Activated CD8-positive, alpha-beta memory T cell treated with anti-CD3 and anti-CD28 coated beads for 48 hours (primary cell): Measurements from ENCODE around the gene FSD1.
"Not testable (repeated sequence)": the region's sequence is repeated elsewhere in the genome, so short reads cannot be mapped to it uniquely, and the experiment has no call there.

Experiments used
- DNase-seq, 3 experiments: peaks; one replicate each; pipeline ENCODE4 v3.0.0-alpha.2; 2020; ENCODE audit warnings: low read depth in 2 of 3, low spot score in 2 of 3

The FSD1 gene

DNA sequence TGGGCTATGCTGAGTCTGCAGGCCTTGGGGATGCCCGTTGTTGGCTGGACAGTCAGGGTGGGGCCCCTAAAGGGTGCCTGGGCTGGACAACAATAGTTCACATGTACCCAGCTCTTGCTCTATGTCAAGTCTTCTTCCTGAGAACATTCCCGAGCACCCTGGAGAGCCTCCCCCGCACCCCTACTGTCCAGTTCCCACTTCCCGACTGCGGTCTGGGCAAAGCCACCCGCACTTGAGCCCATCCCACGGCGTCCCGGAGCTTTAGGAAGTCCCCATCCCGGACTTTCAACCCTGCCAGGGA, 37.9 kb downstream of the FSD1 start:
- DNase-seq, result no peak

DNA sequence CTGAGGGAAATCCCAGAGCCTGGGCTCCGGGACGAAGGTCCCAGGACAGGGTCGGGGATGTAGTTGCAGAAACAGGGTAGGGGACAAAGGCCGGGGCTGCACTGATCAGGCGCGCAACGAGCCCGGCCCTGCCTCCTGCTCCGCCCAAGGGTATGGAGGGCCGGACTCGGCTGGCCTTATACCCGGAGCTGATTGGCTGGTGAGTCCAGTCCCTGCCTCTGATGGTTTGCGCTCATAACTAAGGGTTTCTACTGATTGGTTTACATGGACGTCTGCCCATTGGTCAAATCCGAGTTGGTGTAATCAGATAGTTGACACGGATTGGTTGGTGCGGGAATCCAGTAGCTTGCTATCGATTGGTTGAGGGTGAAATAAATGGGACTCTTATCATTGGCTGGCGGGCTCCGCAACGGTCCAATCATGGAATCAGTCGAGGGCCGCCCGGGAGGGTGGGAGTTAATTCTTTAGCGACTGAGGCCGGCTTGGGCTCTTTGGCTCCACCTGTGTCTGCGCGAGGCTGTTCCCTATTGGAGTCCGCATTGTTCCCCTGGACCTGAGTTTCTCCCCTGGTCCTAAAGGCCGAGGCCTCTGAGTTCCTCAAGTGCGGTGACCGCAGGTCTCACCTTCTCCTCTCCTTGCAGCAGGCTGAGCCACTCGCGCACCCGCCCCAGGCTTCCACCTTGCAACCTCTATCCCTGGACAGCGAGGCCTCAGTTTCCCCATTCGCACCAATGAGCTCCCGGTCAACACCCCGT, 38.4 kb downstream of the FSD1 start:
- DNase-seq, result peak; percentile 63 to 90 (median 79)

DNA sequence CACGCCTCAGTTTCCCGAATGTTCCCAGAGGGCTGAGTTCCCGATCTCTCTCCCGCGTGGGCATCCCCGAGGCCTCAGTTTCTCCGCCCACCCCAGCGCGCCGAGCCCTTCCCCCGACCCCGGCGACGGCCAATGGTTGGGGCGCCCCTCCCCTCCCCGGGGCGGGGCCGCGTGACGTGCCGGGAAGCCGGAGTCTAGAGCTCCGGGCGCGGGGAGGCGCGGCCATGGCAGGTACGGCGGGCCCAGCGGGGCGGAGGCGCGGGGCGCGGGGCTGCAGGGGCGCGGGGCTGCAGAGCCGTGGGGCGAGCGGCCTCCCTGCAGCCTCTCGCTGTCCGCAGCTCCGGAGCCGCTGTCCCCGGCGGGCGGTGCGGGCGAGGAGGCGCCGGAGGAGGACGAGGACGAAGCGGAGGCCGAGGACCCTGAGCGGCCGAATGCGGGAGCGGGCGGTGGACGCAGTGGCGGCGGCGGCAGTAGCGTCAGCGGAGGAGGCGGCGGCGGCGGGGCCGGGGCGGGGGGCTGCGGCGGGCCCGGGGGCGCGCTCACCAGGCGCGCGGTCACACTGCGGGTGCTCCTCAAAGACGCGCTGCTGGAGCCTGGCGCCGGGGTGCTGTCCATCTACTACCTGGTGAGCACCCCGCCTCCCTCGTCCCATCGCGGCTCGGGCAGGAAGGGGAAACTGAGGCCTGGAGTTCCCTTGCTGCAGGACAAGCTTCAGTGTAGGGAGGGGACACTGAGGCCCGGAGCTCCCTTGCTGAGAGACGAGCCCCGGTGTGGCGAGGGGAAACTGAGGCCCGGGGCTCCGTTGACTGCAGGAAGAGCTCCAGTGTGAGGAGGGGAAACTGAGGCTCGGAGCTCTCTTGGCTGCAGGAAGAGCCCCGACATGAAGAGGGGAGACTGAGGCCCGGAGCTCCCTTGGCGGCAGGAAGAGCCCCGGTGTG, 39.2 kb downstream of the FSD1 start, which contains the start of gene MPND:
TSS of gene MPND (plus strand) at position 193 of the 938 bp plus-strand sequence. CDS start at position 225, 32 bp downstream.
- DNase-seq, result peak; percentile 82 to 91 (median 87)

DNA sequence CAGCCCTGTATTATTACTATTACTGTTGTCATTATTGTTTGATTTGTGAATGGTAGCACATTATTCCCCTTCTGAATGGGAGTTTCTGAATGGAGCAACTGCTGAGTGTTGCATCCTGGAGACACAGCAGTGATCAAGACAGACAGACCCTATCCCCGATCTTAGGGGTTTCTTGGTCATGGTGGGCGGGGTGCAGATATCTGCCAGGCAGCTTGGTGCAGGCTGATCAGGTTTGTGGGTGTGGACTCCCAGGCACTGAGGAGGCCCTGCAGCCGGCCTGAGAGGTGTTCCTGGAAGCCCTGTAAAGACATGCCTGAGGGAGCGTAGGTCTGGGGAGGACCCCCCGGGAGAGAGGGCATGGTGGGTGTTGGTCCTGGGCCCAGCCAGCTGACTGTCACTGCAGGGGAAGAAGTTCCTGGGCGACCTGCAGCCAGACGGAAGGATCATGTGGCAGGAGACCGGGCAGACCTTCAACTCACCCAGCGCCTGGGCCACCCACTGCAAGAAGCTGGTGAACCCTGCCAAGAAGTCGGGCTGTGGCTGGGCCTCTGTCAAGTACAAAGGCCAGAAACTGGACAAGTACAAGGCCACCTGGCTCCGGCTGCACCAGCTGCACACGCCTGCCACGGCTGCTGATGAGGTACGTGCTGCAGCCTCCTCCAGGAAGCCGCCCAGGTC, 41.1 kb downstream of the FSD1 start:
- DNase-seq, result no peak

DNA sequence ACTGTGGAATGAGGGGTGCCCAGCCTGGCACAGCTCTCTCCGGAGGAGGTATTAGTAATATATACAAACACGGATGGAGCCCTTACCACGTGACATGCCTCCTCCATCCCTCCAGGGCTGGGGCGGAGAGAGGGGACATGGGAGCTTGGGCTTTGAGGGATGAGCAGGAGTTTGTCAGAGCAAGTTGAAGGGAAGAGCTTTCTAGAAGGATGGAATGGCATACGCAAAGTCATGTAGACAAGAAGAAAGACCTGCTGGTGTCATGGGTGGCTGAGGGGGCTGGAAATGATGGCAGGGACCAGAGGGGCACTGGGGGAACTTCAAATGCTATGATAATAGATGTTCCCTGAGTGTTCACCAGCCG, 41.6 kb downstream of the FSD1 start:
- DNase-seq, result no peak

DNA sequence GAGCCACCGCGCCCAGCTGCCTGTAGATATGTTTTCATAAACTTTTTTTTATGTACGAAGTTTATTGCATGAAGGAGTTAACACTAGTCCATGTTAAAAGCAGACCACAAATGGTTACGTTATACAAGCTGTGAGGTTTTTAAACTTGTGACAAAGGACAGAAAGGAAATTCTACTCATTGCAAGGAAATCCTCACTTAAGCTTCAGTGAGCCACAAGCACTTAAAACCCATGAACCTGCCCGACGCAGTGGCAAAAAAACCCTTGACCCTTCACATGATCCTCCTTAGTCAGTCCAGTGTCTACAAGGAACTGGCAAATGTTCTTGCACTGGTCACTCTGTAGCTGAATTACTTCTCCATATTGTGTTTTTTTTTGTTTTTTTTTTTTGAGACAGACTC, 43.1 kb downstream of the FSD1 start:
- DNase-seq, result no peak

DNA sequence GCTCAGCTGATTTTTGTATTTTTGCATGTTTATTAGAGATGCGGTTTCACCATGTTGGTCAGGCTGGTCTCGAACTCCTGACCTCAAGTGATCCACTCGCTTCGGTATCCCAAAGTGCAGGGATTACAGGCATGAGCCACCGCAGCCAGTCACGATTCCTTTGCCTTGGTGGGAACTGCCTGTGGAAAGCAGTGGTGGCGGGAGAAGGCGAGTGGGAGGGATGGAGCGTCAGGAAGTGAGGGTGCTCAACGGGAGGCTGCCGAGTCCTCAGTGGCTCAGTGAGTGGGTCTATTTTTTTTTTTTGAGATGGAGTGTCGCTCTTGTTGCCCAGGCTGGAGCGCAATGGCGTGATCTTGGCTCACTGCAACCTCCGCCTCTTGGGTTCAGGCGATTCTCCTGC, 44.8 kb downstream of the FSD1 start:
- not testable (repeated sequence) for DNase-seq

DNA sequence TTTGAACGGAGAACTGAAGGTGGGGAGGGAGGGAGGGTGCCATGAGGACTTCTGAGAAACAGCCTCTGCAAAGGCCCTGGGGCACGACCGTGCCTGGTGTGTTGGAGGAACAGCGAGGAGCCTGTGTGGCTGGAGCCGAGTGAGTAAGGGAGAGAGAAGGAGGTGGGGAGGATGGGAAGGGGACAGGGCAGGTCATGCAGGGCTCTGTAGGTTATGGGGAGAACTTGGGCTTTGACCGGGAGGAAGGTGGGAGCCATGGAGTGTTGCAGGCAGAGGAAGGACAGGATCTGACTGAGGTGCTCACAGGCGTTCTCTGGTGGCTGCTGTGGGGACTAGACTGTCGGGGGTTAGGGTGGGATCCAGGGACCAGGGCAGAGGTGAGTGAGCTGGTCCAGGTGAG, 45.7 kb downstream of the FSD1 start:
- no peak for DNase-seq

DNA sequence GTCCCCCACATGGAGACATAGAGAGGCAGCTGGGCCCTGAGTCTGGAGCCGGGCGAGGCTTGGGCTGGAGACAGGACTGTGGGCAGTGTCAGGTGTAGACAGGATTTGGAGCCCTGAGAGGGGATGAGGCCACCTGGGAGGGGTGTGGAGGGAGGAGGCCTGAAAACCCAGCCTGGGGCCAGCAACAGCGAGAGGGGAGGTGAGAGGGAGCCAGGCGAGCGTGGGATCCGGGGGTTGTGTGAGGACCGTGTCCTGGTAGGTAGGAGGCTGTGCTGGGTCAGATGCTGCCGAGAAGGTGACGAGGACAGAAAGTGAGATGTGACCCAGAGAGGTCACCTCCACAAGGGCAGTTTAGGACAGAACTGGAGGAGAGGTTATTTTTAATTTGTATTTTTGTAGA, 46.3 kb downstream of the FSD1 start:
- no peak for DNase-seq

DNA sequence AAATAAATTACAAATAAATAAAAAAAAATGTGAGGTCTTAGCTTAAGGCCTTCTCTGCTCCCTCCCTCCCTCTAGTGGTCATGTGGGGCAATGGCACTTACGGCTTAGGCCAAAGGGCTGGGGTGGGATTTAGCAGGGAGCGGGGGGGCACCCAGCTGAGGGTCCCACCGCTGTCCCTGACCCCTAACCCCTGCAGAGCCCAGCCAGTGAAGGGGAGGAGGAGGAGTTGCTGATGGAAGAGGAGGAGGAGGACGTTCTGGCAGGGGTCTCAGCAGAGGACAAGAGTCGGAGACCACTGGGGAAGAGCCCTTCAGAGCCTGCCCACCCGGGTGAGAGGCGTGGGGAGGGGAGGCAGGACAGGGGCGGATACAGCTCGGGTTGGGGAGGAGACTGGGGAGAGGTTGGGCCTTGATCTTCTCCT, 48.3 kb downstream of the FSD1 start:
- no peak for DNase-seq

DNA sequence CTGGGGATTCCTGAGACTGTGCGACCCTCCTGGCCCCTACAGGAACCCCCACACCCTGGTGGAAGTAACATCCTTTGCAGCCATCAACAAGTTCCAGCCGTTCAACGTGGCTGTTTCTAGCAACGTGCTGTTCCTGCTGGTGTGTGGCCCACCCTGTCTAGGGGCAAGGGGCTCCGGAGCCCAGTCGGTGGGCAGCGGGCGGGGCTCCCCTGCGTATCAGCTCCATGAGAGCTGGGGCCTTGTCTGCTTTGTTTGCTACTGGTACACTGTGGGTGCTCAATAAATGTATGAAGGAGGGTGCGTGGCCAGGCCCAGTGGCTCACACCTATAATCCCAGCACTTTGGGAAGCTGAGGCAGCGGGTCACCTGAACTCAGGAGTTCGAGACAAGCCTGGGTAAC, 49.9 kb downstream of the FSD1 start:
- no peak for DNase-seq

DNA sequence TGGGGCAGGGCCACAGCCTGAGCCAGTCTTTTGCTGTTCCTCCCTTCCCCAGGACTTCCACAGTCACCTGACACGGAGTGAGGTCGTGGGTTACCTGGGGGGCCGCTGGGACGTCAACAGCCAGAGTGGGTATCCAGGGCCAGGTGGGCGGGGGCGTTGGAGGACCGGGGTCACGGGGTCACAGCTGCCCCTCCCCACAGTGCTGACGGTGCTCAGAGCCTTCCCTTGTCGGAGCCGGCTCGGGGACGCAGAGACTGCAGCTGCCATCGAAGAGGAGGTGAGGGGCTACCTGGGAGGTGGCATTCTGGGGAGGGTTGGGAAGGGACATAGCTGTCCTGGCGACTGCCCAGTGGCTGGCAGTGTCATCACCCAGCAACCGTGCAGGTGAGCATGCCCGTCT, 50.5 kb downstream of the FSD1 start:
- DNase-seq, result no peak

DNA sequence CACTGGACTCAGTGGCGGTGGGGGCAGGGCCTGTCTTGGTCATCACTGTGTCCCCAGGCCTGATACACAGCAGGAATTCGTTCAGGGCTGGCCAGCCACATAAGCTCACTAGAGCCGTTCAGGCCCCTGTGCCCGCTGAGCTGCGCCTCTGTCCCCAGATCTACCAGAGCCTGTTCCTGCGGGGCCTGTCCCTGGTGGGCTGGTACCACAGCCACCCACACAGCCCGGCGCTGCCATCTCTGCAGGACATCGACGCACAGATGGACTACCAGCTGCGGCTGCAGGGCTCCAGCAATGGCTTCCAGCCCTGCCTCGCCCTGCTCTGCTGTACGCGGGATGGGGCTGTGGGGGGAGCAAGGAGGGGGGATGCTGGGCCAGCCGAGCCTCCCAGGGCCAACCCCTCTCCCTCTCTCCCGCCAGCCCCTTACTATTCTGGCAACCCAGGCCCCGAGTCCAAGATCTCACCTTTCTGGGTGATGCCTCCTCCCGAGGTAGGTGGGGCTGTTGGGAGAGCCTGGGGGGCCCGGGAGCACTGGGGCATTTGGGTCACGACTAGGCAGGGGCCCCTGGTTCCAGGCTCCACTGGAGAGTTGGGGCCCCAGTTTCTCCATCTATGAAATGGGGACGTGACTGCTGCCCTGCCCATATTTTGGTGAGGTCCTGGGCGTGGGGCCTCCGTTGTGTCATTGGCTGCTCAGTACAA, 52.8 kb downstream of the FSD1 start:
- no peak for DNase-seq

DNA sequence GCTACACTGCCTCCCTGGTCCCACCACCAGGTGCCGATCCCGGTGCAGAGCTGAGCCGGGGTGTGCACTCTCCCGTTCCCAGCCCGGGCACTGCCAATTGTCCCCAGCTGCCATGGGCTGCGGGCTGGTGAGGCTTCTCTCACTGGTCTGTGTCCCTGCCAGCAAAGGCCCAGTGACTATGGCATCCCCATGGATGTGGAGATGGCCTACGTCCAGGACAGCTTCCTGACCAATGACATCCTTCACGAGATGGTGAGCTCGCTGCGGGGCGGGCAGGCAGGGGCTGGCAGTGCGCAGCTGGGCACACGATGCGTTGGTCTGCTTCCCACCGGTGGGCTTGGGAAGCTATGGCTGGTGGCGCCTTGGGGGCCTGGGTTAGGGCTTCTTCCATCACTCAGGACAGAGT, 53.5 kb downstream of the FSD1 start:
- no peak for DNase-seq

DNA sequence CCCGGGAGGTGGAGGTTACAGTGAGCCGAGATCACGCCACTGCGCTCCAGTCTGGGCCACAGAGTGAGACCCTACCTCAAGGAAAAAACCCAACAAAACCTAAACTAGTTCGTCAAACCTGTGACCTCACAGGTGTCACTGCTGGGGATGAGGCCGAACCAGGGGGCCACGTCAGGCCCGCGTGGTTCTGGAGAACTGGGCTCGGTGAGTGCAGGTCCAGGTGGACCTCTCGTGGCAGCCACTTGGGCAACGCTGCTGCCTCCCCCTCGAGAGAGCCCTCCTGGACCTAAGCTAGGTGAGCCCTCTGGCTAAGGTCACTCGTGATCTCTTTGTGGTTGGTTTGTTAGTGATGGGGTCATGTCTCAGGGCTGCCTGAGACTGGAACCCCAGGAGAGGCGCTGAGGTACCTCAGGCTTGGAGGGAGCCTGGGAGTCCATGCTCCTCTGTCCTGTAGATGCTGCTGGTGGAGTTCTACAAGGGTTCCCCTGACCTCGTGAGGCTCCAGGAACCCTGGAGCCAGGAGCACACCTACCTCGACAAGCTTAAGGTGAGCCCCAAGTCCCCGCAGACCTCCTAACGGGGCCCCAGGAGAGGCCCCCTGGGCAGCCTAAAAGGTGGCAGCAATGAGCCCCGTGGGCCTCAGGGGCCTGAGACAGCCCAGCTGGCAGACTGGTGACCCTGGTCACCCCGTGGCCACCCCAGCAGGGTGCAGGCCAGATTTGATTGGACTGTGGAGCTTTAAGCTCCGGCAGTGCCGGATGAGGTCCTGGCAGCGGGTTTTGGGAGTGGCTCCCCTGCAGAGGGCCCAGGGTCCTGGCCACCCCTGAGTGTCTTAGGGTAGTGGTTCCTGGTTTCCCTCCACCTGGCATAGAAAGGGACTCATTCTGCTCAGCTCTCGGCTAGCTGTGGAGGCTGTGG, 54.6 kb downstream of the FSD1 start:
- no peak for DNase-seq

DNA sequence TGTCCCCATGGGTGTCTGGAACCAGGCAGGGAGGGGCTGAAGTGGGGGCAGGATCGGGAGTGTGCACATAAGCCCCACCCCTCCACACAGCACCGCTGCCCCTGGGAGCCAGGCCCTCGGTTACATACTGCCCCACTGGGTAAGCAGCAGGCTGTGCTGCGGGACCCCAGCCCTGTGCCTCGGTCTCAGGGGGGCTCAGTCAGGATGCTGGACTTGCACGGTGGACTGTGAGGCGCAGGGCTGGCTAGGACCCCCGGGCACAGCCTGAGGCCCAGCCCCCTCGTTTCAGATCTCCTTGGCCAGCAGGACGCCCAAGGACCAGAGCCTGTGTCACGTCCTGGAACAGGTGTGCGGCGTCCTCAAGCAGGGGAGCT, 55.2 kb downstream of the FSD1 start:
- DNase-seq, result no peak

DNA sequence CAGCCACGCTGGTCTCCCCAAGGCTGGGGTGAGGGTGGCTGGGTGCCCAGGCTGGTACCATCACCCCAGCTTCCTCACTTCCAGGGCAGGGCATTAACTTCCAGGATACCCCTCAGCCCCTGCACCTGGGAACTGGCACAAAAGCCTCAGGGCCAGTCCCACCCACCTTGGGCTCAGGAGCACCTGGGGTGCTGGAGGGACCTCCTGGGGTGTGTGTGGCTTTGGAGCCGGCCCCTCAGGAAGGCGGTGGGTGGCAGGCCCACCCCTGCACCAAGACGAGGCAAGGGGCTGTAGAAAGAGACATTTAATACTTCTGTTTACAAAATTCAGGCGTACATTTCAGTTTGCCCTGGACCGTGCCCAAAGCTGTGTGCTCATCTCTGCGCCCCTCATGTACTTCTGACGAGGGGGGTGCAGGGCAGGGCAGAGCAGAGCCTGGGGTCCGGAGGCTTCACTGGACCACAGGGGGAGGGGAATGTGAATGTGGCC, 55.7 kb downstream of the FSD1 start:
- no peak for DNase-seq

DNA sequence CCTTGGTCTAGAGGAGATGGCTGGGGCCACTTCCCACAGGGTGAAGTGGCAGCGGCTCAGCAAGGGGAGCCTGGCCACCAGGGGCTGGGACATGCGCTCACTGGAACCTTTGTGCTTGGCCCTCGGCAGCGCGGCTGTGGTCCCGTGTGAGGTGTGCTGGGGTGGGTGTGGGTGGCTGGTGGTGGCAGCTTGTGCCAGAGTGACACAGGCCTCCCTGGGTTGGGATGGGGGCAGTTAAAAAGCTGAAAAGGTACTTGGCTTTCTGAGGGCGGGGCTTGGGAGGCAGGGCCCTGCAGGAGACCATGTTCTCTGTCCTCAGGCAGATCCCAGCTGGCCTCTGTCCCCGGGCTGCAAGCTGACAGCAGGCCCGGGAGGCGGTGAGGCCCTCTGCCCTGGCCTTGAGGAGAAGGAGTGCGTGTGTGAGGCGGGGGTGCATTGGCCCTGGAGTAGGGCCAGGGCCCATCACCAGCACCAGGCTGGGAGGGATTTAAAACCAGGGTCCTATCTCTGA, 56.3 kb downstream of the FSD1 start:
- no peak for DNase-seq

DNA sequence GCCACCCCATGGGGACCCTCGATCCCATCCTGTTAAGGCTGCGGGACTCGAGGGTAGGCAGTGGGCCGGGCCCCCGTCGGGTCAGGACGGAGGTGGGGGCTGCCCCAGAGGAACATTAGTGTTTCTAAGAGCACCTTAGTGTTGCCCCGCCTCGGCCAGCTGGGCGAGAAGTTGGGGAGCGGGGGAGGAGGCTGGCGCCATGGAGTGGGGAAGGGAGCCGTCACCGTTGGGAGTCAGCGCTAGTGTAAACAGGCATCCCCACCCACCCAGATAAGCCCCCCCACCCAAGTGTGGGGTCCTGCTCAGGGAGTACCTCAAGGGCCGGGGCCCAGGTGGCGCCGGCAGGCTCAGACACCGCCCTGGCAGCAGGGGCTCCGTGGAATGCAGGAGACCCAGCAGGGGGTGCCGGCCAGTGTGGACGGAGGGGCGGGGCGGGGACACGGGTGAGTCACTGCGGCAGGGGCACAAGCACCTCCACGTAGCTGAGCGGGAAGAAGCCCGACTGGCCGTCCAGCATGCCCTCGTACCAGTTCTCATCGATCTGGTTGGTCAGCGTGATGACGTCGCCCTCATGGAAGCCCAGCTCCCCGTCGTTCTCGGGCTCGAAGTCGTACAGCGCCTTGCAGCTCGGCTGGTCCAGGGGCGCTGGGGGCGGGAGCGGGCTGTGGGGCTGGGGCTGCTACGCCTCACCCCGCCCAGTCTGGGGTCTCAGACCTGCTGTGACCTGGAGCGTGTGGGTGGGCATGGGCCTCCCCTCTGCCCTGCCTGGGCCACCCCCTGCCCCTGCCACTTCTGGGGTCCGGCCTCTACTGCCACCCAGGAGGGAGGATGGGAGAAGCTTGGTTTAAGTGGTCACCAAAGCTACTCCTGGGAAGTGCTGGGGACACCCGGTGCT, 57.0 kb downstream of the FSD1 start:
- DNase-seq, result no peak
